ENCODE data around the gene CALHM1. TPM values are rescaled to one million over a fixed set of nuclear protein-coding genes. Genes with fewer than 3 reads are reported as not detected.

CALHM1 gene
- total RNA-seq, 1 donor from 2014 or later = not detected

GRCh38 chr10:103416436-103417147, 42.1 kb downstream of the CALHM1 start:
- no peaks in the 10 kb centered on the region for H3K27me3 ChIP-seq (ENCODE audit: control insufficient read depth, insufficient read depth, low read length)
- peak; percentile 44 for TF ChIP-seq CTCF (IDR thresholded peaks at IDR 0.05; ENCODE audit: insufficient read depth, low read length, severe bottlenecking)
- H3K4me3 ChIP-seq (ENCODE audit: low read depth, low read length) = no peak overlapping the region
- DNase-seq (ENCODE audit: low read depth) = peak; percentile 52
- H3K36me3 ChIP-seq (ENCODE audit: control insufficient read depth, insufficient read depth, low read length) = peaks cover 50% of the 10 kb centered on the region
- FAIRE-seq = no peak

- Histone ChIP-seq H3K4me3 (ENCODE audit: low read depth, low read length) (no peak overlapping the region), H3K27me3 (ENCODE audit: control insufficient read depth, insufficient read depth, low read length) (no peaks in the 10 kb centered on the region), H3K36me3 (ENCODE audit: control insufficient read depth, insufficient read depth, low read length) (peaks cover 49% of the 10 kb centered on the region)
- FAIRE-seq = no peak
- no peak for TF ChIP-seq CTCF (IDR thresholded peaks at IDR 0.05; ENCODE audit: insufficient read depth, low read length, severe bottlenecking)
- DNase-seq (ENCODE audit: low read depth) = no peak
Observed at GRCh38 chr10:103415581-103415980, 43.1 kb downstream of the CALHM1 start.

- no peaks in the 10 kb centered on the region for H3K27me3 ChIP-seq (ENCODE audit: control insufficient read depth, insufficient read depth, low read length)
- H3K36me3 ChIP-seq (ENCODE audit: control insufficient read depth, insufficient read depth, low read length) = peaks cover 43% of the 10 kb centered on the region
- DNase-seq (ENCODE audit: low read depth) (no peak), FAIRE-seq (no peak)
- H3K4me3 ChIP-seq (ENCODE audit: low read depth, low read length) = no peak overlapping the region
- no peak for TF ChIP-seq CTCF (IDR thresholded peaks at IDR 0.05; ENCODE audit: insufficient read depth, low read length, severe bottlenecking)
Observed at GRCh38 chr10:103413564-103413963, 45.1 kb downstream of the CALHM1 start.

Other genes starting within 250 kb of the CALHM1 start
- under 0.01 and 0.13 TPM in 2 replicates for gene RPEL1, start 213.0 kb downstream of the CALHM1 start, total RNA-seq
- gene INA, start 181.8 kb downstream of the CALHM1 start, total RNA-seq = 0.26 TPM in 2 replicates
- 11.1 and 12.9 TPM in 2 replicates for gene PCGF6, start 107.8 kb downstream of the CALHM1 start, total RNA-seq
- gene TAF5, start 90.9 kb downstream of the CALHM1 start, total RNA-seq = 3.3 and 3.7 TPM in 2 replicates
- 131 and 153 TPM in 2 replicates for gene ATP5MK, start 62.4 kb downstream of the CALHM1 start, total RNA-seq
- 38.7 and 44.5 TPM in 2 replicates for gene PDCD11, start 62.3 kb downstream of the CALHM1 start, total RNA-seq
- 0.53 and 0.64 TPM in 2 replicates for gene CALHM2, start 6.5 kb downstream of the CALHM1 start, total RNA-seq
- gene CALHM3, start 20.3 kb upstream of the CALHM1 start, total RNA-seq = not detected in 2 replicates
- gene NEURL1, start 34.8 kb upstream of the CALHM1 start, total RNA-seq = 1.1 and 5.1 TPM in 2 replicates

Data from bronchial epithelial cell (primary cell).